Vagina (tissue), 2 donors: ENCODE measurements around the gene EME2. TPM values are rescaled to one million over a fixed set of nuclear protein-coding genes. Genes with fewer than 3 reads are reported as not detected.

Source experiments
- DNase-seq, 2 donors: peaks; one replicate each; pipeline ENCODE4 v3.0.0-alpha.2; 2017; ENCODE audit errors: extremely low spot score in 2 of 2
- H3K27ac ChIP-seq: fragments of 200-600 bp; sonication (generic); one replicate; pipeline ENCODE4 v1.5.1; 2019
- H3K27me3 ChIP-seq: fragments of 200-600 bp; sonication (generic); one replicate; pipeline ENCODE4 v1.5.1; 2019
- H3K36me3 ChIP-seq, 2 donors: fragments of 200-600 bp; sonication (generic); one replicate each; pipeline ENCODE4 v1.5.1; 2017 to 2019
- H3K4me1 ChIP-seq: fragments of 200-600 bp; sonication (generic); one replicate; pipeline ENCODE4 v1.5.1; 2019
- H3K4me3 ChIP-seq, 2 donors: fragments of 200-600 bp; sonication (generic); 1 replicate in 1 of 2; 2 replicates in 1 of 2; pipeline ENCODE4 v1.5.1; 2016 to 2019
- H3K9me3 ChIP-seq: fragments of 200-600 bp; sonication (generic); one replicate; pipeline ENCODE4 v1.5.1; 2019
- POLR2A ChIP-seq, 2 donors: fragments of 450-650 bp; IDR thresholded peaks; one replicate each; pipeline ENCODE4 v1.6.1; 2017; ENCODE audit warnings: antibody characterized with exemption in 2 of 2, mild to moderate bottlenecking in 2 of 2, moderate library complexity in 2 of 2
- POLR2AphosphoS5 ChIP-seq, 2 donors: sonication (generic); formaldehyde crosslinking; IDR thresholded peaks; one replicate each; pipeline ENCODE4 v1.9.0; 2017; ENCODE audit warnings: antibody characterized with exemption in 2 of 2, mild to moderate bottlenecking in 2 of 2, low read depth in 1 of 2; ENCODE audit not compliant: insufficient read depth in 1 of 2
- intact Hi-C: fragments of 100-400 bp; cut with DNase I; formaldehyde crosslinking; loops from one replicate; pipeline ENCODE4 v1.15.1; 2023
- total RNA-seq: library from RNA; depleted of rRNA; stranded (reverse); fragments of >200 nt; gene quantifications from one replicate; pipeline ENCODE4 v1.2.3, GENCODE V29; 2016
- TF ChIP-seq, protein P1 (sequence below), 3 experiments: fragments of 450-650 bp in 2 of 3; fragments of 200-600 bp in 1 of 3; sonication (generic) in 1 of 3; IDR thresholded peaks; one replicate each; pipeline ENCODE4 v1.5.1; 2017 to 2019; ENCODE audit warnings: antibody characterized with exemption in 3 of 3, mild to moderate bottlenecking in 2 of 3, moderate library complexity in 2 of 3

Gene EME2
- total RNA-seq = 13.5 TPM

- Histone ChIP-seq H3K9me3 (no peaks in the 10 kb centered on the region), H3K27ac (peak within 1 kb of the TSS; percentile 90), H3K4me1 (peaks cover 45% of the 10 kb centered on the region), H3K36me3 (peaks cover 0 to 28% of the 10 kb centered on the region in 2 donors), H3K27me3 (no peaks in the 10 kb centered on the region), H3K4me3 (peak within 1 kb of the TSS; percentile 82)
- DNase-seq = no peak
- no peak for TF ChIP-seq POLR2AphosphoS5 (IDR thresholded peaks at IDR 0.05; ENCODE audit: insufficient read depth in 1 of 2, low read depth in 1 of 2)
- TF ChIP-seq POLR2A (IDR thresholded peaks at IDR 0.05) = no peak
- TF ChIP-seq, protein P1, sequence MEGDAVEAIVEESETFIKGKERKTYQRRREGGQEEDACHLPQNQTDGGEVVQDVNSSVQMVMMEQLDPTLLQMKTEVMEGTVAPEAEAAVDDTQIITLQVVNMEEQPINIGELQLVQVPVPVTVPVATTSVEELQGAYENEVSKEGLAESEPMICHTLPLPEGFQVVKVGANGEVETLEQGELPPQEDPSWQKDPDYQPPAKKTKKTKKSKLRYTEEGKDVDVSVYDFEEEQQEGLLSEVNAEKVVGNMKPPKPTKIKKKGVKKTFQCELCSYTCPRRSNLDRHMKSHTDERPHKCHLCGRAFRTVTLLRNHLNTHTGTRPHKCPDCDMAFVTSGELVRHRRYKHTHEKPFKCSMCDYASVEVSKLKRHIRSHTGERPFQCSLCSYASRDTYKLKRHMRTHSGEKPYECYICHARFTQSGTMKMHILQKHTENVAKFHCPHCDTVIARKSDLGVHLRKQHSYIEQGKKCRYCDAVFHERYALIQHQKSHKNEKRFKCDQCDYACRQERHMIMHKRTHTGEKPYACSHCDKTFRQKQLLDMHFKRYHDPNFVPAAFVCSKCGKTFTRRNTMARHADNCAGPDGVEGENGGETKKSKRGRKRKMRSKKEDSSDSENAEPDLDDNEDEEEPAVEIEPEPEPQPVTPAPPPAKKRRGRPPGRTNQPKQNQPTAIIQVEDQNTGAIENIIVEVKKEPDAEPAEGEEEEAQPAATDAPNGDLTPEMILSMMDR (IDR thresholded peaks at IDR 0.05) = no peak
- intact Hi-C loops = loop anchor here (5.0 kb wide), 1 partner anchor 65 kb away; the partner anchor contains the start of gene MAPK8IP3
These were observed at the start of gene EME2 for GRCh38 chr16:1772362-1772907. Gene EME2, plus strand, starts transcription at chr16:1772810. Its CDS starts 418 bp downstream, at chr16:1773228.

DNA sequence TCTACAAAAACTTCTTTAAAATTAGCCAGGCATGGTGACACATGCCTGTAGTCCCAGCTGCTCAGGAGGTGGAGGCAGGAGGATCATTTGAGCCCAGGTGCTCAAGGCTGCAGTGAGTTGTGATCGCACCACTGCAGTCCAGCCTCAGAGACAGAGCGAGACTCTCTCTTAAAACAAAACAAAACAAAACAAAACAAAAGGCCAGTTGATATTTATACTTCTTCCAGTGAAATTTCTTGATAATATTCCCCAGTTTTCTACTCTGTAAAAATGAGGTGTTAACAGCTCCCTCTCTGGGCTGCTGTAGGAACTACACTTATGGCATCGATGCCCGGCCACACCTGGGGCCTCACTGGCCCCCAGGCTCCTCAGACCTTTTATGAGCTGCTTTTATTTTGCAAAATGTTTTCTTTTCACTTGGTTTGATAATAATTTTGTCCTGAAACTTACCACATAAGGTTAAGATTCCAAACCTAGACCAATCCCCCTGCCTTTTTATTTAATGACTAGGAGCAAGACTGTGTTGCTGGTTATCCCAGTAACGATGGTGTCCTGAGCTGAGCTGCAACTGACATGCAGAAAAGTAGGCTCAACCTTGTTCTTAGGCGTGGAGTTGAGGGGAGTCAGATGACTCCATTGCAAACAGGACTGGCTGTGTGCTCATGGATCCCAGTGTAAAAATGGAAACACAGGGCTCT, 49.0 kb upstream of the EME2 start:
- DNase-seq = no peak
- peaks cover 0 to 20% of the 10 kb centered on the region in 2 donors for H3K36me3 ChIP-seq
- H3K4me1 ChIP-seq = peaks cover 35% of the 10 kb centered on the region
- intact Hi-C loops = no loop called here
- H3K27me3 ChIP-seq = no peaks in the 10 kb centered on the region
- H3K27ac ChIP-seq = peak overlapping the region; percentile 70
- TF ChIP-seq POLR2AphosphoS5 (IDR thresholded peaks at IDR 0.05; ENCODE audit: insufficient read depth in 1 of 2, low read depth in 1 of 2) (peak in 1 of 2 donors; percentile 18), POLR2A (IDR thresholded peaks at IDR 0.05) (no peak)
- TF ChIP-seq, protein P1 (IDR thresholded peaks at IDR 0.05) = peak in 1 of 3 experiments; percentile 56
- H3K9me3 ChIP-seq = no peaks in the 10 kb centered on the region
- H3K4me3 ChIP-seq = no peak overlapping the region

- intact Hi-C loops = no loop called here
- H3K4me1 ChIP-seq = peaks cover 35% of the 10 kb centered on the region
- H3K27me3 ChIP-seq = no peaks in the 10 kb centered on the region
- peaks cover 0 to 29% of the 10 kb centered on the region in 2 donors for H3K36me3 ChIP-seq
- no peak for DNase-seq
- H3K4me3 ChIP-seq = no peak overlapping the region
- TF ChIP-seq POLR2A (IDR thresholded peaks at IDR 0.05) (no peak), POLR2AphosphoS5 (IDR thresholded peaks at IDR 0.05; ENCODE audit: insufficient read depth in 1 of 2, low read depth in 1 of 2) (no peak)
- TF ChIP-seq, protein P1 (IDR thresholded peaks at IDR 0.05) = no peak
- H3K27ac ChIP-seq = no peak overlapping the region
- H3K9me3 ChIP-seq = no peaks in the 10 kb centered on the region
These were observed 48.1 kb upstream of the EME2 start for GRCh38 chr16:1724491-1724890.

DNA sequence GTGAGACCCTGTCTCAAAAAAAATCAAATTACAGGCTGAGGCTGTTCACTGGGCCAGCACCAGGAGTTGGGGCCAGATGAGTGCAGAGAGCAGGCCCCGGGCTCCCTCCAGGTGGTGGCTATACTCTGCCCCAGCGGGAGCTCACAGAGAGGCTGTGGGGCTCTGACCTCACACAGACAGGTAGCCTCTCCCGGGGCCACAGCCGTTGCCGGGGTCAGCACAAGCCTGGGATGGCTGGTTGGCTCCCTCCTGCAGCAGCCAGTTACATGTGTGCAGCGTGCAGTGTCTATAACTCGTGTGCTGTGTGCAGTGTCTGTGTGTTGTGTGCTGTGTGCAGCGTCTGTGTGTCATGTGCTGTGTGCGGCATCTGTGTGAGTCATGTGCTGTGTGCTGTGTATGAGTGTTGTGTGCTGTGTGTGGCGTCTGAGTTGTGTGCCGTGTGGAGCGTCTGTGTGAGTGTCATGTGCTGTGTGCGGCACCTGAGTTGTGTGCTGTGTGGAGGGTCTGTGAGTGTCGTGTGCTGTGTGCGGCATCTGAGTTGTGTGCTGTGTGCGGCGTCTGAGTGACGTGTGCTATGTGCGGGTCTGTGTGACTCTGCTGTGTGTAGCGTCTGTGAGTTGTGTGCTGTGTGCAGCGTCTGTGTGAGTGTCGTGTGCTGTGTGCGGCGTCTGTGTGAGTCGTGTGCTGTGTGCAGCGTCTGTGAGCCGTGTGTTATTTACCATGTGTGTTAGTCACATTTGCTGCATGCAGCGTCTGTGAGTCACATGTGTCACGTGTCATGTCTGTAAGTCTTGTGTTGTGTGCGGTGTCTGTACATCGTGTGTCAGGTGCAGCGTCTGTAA, 45.7 kb upstream of the EME2 start:
- Histone ChIP-seq H3K27me3 (no peaks in the 10 kb centered on the region), H3K4me3 (no peak overlapping the region), H3K27ac (no peak overlapping the region), H3K9me3 (no peaks in the 10 kb centered on the region), H3K36me3 (peaks cover 0 to 39% of the 10 kb centered on the region in 2 donors), H3K4me1 (peaks cover 25% of the 10 kb centered on the region)
- no peak for TF ChIP-seq POLR2AphosphoS5 (IDR thresholded peaks at IDR 0.05; ENCODE audit: insufficient read depth in 1 of 2, low read depth in 1 of 2)
- no peak for DNase-seq
- intact Hi-C loops = no loop called here
